Activated CD8-positive, alpha-beta memory T cell treated with anti-CD3 and anti-CD28 coated beads, Interleukin-2, amount 50 U/mL, for 48 hours (primary cell): ENCODE results near the gene FOXK1.

Experiments
- DNase-seq: peaks from one replicate; pipeline ENCODE4 v3.0.0-alpha.2; 2020

FOXK1 gene

GRCh38 chr7:4745971-4746919 lies 64.2 kb downstream of the FOXK1 start:
- DNase-seq, result no peak

GRCh38 chr7:4747013-4747412 lies 64.9 kb downstream of the FOXK1 start:
- no peak for DNase-seq

GRCh38 chr7:4747746-4748145 lies 65.7 kb downstream of the FOXK1 start:
- no peak for DNase-seq

GRCh38 chr7:4748231-4748681 lies 66.2 kb downstream of the FOXK1 start:
- DNase-seq, result no peak

GRCh38 chr7:4749363-4749762 lies 67.3 kb downstream of the FOXK1 start:
- DNase-seq, result no peak

- DNase-seq, result no peak
These were observed 67.7 kb downstream of the FOXK1 start for GRCh38 chr7:4749798-4750197.

GRCh38 chr7:4751398-4751947 lies 69.4 kb downstream of the FOXK1 start:
- no peak for DNase-seq

- peak; percentile 97 for DNase-seq
These were observed 71.7 kb downstream of the FOXK1 start for GRCh38 chr7:4753598-4754432.

GRCh38 chr7:4754433-4755010 lies 72.4 kb downstream of the FOXK1 start:
- no peak for DNase-seq

GRCh38 chr7:4755045-4755444 lies 73.0 kb downstream of the FOXK1 start:
- DNase-seq, result no peak

GRCh38 chr7:4758111-4758510 lies 76.0 kb downstream of the FOXK1 start:
- DNase-seq, result no peak

- no peak for DNase-seq
These were observed 76.7 kb downstream of the FOXK1 start for GRCh38 chr7:4758791-4759190.

- no peak for DNase-seq
These were observed 77.1 kb downstream of the FOXK1 start for GRCh38 chr7:4759211-4759610.

- no peak for DNase-seq
These were observed 78.9 kb downstream of the FOXK1 start for GRCh38 chr7:4760952-4761351.

GRCh38 chr7:4762121-4763055 lies 80.3 kb downstream of the FOXK1 start:
- DNase-seq, result no peak

- DNase-seq, result no peak
These were observed 81.1 kb downstream of the FOXK1 start for GRCh38 chr7:4763091-4763793.

- no peak for DNase-seq
These were observed 81.7 kb downstream of the FOXK1 start for GRCh38 chr7:4763794-4764185.

- DNase-seq, result no peak
These were observed 82.4 kb downstream of the FOXK1 start for GRCh38 chr7:4764402-4765007.

- DNase-seq, result no peak
These were observed 83.8 kb downstream of the FOXK1 start for GRCh38 chr7:4765776-4766490.
